Breast epithelium (tissue), 3 donors: ENCODE measurements around the gene MAGED4.

Experiments
- CTCF ChIP-seq, 3 donors: fragments of 450-650 bp; IDR thresholded peaks; one replicate each; pipeline ENCODE4 v1.5.1; 2016 to 2017; ENCODE audit warnings: antibody characterized with exemption in 3 of 3, mild to moderate bottlenecking in 3 of 3, moderate library complexity in 3 of 3
- POLR2AphosphoS5 ChIP-seq, 3 donors: sonication (generic); formaldehyde crosslinking; IDR thresholded peaks; one replicate each; pipeline ENCODE4 v1.6.1; 2017; ENCODE audit warnings: antibody characterized with exemption in 3 of 3

GRCh38 chrX:52139545-52139895 is 45.2 kb upstream of the MAGED4 start:
- TF ChIP-seq CTCF (IDR thresholded peaks at IDR 0.05) (no peak), POLR2AphosphoS5 (IDR thresholded peaks at IDR 0.05) (no peak)
